GM19395 (cell line): ENCODE results near the gene ZNF501.
A peak's percentile ranks its signal among the peaks of the same experiment; 100 is the strongest.

ENCODE experiments used
- ATAC-seq: cut with Tn5 transposase; IDR thresholded peaks from one replicate; pipeline ENCODE4 v1.9.1; 2021; ENCODE audit warnings: mild to moderate bottlenecking, moderate library complexity; ENCODE audit not compliant: unreplicated experiment

ZNF501 gene

DNA sequence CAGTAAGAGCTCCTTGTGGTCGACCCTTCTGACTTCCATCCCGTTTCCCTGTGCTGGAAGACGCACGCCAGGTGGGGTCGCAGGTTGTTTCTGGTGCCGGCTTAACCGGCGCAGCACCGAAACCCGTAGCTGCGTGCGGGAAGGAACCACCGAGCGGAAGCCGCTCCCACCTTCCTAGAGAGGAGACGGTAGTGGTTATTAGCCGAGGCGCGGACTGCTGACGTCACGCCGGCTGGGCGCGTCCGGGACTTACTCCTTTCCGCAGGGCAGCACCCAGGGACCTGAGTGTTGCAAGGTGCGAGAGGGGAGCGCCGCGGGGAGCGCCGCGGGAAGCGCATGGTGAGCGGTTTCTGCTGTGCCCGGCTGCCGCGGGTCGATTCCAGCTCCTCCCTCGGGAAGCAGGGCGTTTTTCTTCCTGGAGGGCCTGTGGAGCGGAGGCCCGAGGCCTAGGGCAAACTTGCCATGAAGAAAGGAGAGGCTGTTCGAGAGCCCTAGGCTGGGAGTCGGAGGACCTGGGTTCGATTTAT lies at the start of gene ZNF501:
Gene ZNF501, plus strand, starts transcription at position 252 of the 527 bp plus-strand sequence. CDS start 4,787 bp downstream, outside the sequence.
- ATAC-seq, result peak; percentile 77

DNA sequence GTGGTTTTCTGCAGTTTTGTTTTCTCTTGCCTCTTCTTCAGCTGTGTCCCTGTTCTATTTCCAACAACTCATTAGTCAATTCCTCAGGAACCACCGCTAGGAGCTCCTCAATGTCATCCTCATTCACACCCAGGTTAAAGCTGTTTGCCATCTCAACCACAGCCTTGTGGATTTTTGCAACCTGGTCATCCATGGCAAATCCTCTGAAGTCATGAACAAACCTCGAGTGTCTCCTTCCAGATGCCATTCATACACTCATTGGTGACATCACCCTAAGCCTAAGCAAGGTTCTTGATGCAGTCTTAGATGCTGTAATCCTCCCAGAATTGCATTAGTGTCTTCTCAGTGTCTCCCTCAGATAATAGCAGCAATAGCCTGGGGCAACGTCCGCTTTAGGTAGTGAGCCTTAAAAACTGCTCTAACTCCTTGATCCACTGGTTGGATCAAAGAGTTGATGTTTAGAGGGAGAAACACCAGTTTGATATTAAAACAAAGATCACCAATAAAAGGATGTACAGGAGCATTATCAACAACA lies 48.4 kb upstream of the ZNF501 start:
- ATAC-seq, result no peak

DNA sequence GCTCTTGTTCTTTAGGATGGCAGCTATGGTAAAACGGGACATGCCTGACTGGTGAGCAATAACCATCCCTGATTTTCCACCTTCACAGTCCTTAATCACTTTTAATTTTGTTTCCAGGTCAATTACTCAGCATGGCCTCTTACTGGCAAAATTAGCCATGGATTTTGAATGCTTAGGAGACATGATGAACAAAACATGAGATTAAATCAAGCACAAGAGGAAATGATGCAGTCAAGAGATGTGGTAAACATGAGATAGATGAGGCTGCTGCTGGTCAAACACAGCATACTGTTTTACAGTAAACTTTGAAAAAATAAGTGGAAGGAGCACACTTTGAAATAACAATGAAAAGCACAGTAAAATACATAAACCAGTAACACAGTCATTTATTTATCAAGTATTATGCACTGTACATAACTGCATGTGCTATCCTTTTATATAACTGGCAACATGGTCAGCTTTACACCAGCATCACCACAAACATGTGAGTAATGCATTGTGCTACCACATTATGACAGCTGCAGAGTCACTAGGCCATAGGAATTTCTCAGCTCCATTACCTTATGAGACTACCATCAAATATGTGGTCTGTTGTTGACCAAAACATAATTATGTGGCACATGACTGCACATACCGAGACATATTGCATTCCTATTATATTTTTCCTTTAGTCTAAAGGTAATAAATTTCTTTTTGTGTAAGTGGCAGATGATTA lies 47.1 kb upstream of the ZNF501 start:
- ATAC-seq, result no peak

DNA sequence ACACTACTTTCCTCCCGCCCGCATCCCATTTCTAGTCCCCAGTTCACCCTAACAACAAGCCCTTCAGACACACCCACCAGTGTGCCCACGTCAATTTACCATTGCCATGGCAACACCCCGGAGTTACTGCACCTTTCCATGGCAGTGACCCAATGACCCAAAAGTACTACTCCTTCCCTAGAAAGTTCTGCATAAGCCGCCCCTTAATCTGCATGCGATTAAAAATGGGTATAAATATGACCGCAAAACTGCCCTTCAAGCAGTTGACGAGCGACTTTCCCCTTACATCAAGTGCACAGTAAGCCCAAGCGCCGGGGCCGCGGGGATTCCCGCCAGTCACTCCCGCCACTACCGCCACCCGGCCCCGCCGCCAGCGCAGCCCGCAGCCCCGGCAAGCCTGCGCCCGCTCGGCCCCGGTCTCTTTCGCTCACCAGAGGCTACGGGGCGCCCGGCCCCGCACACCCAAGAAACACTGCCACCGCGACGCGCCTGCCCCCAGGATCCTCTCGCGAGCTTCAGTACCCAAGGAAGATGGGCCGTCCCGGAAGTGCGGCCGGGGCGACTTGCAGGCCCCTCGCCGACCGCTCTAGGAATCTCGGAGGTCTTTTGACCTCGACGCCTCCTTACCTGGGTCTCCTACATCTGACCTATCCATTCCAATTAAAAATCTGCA lies 44.2 kb upstream of the ZNF501 start:
- ATAC-seq, result peak; percentile 79

DNA sequence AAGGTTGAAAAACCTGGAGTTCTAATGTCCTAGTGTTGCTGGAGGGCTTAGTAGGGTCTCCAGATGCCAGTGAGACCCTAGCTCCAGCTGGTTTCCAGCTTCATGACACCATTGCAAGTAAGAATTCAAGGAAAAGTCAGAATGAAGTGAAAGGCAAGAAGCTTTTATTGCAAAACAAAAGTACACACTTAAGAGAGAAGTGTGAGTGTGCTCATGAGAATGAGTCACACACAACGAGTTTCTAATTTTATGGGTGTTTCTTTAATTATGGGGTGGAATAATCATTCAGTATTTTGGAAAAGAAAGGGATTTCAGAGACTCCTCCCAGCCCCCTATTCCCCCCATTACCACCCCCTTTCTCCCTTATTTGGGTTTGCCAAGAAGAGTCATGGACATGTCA lies 41.5 kb upstream of the ZNF501 start:
- no peak for ATAC-seq

DNA sequence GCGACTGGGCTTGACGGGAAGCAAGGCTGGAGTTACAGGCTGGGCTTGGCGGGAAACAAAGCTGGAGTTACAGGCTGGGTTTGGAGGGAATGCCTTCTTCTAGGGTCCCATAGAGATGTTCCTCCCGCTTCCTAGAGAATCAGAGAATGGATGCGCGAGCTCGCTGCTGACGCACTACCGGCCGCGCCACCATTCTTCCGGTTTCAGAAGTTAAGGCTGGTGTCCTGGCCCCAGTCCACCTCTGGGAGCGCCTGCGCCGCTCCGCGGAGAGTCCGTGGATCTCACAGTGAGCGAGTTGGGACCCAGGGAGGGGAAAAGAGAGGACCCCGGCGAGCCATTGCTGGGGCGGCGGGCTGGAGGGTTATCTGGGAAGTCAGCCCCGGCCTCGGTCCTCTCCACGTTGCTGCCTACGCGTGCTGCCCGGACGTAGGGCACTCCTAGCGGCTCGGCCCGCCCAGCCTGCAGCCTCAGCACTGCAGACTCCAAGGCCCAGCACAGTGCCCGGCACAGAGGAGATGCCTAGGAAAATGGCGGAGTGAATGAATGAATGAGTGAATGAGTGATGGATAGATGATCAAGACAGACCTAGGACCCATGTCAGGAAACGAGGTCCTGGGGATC lies 16.9 kb upstream of the ZNF501 start, which contains the start of gene ZNF502:
Gene ZNF502, plus strand, starts transcription at position 206 of the 621 bp plus-strand sequence. CDS start 7,602 bp downstream, outside the sequence.
- no peak for ATAC-seq

DNA sequence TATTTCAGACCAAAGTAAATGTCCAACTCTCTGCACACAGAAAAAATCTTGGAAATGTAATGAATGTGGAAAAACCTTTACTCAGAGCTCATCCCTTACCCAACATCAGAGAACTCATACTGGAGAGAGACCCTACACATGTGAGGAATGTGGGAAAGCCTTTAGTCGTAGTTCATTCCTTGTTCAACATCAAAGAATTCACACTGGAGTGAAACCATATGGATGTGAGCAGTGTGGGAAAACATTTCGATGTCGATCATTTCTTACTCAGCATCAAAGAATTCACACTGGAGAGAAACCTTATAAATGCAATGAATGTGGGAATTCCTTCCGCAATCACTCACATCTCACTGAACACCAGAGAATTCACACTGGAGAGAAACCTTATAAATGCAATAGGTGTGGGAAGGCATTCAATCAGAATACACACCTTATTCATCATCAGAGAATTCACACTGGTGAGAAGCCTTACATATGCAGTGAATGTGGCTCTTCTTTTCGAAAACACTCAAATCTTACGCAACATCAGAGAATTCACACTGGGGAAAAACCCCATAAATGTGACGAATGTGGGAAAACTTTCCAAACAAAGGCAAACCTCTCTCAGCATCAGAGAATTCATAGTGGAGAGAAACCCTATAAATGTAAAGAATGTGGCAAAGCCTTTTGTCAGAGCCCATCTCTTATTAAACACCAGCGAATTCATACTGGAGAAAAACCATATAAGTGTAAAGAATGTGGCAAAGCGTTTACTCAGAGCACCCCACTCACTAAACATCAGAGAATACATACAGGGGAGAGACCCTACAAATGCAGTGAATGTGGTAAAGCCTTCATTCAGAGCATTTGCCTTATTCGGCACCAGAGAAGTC lies 8.0 kb upstream of the ZNF501 start:
- no peak for ATAC-seq

DNA sequence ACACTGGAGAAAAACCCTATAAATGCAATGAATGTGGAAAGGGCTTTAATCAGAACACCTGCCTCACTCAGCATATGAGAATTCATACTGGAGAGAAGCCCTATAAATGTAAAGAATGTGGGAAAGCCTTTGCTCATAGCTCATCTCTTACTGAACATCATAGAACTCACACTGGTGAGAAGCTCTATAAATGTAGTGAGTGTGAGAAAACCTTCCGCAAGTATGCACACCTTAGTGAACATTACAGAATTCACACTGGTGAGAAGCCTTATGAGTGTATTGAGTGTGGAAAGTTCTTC lies 7.4 kb upstream of the ZNF501 start:
- ATAC-seq, result no peak

DNA sequence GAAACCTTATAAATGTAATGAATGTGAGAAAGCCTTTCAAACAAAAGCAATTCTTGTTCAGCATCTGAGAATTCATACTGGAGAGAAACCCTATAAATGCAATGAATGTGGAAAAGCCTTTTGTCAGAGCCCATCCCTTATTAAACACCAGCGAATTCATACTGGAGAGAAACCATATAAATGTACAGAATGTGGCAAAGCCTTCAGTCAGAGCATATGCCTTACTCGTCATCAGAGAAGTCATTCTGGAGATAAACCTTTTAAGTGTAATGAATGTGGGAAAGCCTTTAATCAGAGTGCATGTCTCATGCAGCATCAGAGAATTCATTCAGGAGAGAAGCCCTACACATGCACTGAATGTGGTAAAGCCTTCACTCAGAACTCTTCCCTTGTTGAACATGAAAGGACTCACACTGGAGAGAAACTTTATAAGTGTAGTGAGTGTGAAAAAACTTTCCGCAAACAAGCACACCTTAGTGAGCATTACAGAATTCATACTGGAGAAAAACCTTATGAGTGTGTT lies 5.3 kb downstream of the ZNF501 start:
- no peak for ATAC-seq

DNA sequence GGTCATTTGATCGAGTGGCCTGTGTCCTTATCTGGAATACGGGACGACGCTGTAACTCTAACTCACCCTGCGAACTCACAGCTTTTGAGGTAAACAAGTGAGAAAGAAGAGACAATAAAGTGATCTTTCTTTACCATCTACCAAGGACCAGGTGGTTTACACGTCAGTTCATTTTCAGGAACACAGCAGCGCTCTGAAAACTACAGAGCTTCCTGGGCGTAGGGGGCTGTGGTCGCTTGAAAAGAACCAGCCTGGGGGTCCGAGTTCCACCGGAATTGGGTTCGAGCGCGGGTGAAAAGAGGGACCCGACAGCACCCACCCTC lies 31.6 kb downstream of the ZNF501 start:
- peak; percentile 23 for ATAC-seq

DNA sequence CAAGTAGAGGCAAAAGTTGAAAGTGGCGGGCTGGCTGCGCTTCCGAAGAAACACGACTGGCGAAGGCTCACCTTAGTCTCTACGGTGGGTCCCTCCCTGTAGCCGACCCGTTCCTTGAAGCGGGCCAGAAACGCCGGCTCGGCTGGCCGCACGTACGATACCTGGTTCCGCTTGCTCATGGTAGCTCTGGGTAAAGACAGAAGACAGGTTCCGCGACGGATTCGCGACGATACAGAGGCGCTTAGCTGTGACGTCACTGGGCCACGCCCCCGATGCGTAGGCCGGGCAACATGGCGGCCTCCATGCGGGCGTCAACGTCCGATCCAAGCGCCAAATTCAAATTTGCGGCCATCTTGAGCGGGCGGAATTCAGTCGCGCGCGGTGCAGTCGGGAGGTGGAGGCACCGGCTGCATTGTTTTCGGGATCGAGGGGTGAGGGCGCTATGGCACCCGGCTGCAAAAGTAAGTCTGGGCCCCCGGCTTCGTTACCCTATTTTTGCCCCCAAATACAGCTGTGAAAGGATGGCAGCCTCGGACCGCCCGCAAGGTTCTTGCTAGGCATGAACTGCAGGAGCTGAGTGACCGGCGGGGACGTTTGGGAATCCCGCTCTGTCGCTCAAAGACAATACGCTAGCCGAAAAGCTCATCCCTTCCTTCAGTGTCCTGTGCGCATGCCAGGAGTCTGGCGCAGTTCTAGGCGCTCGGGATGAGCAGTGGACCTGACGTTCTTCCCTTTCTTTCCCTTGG lies 32.2 kb downstream of the ZNF501 start, which contains the start of the genes KIAA1143 and KIF15:
Gene KIAA1143, minus strand, starts transcription at position 196 of the 746 bp plus-strand sequence. Its CDS starts 17 bp downstream, at position 179.
Gene KIF15, plus strand, starts transcription at position 371 of the 746 bp plus-strand sequence. Its CDS starts 72 bp downstream, at position 443.
- ATAC-seq, result peak; percentile 92

DNA sequence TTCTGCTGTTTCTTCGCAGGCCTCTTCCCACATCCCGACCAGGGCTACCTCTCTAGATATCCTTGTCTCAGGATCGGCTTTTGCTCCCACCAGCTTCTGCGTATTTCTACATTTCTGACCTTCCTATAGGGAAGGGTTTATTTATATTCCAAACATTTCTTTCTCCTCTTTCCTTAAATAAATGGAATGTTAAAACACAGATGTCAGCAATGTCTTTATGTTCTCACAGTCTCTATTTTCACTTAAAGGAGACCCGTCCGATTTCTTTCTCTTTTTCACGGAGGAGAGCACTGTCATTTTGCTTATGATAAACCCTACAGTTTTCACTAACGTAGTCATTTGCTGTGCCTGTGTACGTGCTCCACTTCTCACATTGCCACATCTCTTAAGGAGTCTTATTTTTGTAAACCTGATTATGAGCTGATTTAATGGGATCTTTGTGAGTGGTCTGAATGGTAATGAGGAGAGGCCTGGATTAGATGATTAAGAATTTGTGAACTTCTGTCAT lies 32.8 kb downstream of the ZNF501 start:
- ATAC-seq, result no peak

DNA sequence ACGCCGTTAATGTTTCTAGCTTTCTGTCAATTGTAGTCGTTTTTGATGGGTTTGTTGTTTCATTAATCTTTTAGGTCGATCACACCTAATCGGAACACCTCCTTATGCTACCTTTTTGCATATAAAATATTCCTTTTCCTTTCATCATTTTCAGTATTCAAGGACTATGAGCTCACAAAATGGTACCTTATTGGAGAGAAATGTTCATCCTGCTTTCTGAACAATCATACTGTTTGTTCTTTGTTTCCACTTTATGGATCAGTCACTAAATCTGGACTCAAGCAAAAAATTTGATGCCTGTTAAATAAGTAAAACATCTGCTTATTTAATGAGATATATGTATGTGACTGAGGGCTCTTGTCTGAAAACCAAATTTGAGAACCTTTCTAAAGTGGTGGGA lies 33.3 kb downstream of the ZNF501 start:
- ATAC-seq, result no peak

DNA sequence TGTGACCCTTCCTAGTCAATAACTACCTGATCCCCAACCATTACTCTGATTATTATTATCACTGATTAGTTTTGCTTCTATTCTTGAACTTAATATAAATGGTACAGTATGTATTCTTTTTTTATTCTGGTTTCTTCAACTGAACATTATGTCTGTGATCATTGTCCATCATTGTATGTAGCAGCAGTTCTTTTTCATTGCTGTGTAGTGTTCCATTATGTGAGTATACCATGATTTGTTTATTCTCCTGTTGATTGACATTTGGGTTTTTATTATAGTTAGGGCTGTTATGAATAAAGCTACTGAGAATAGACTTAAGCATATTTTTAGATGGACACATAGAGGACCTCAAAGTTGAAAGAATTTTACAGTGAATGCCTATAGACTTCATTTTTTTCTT lies 34.8 kb downstream of the ZNF501 start:
- ATAC-seq, result no peak

DNA sequence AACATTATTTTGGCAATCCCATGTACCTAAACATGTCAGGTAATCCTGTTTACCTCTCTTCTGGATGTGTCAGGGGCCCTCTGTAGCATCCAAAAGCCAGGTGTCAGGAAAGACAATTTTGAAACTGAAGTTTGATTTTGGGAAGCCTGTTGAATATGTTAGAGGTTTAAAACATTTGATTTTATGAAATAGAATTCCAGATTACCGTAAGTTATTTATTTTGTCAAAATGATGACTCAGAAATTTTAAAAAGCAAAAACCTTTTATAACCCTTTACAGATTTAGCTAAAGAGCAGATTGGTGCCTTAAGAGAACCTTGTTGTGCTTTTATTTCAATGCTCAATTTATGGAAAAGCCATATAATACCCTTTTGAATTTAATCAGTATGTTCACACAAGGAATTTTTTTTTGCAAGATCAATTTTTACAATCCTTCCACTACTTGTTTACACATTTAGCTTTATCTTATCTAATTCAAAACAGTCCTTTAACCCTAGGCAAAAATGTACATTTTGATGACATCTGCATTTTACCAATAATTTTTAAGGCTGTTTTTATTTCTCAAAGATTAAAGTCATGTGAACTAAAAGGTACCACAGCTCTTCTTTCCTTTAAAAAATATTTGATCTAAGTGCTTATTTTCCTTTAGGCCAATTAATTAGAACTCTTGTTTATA lies 42.1 kb downstream of the ZNF501 start:
- ATAC-seq, result no peak

DNA sequence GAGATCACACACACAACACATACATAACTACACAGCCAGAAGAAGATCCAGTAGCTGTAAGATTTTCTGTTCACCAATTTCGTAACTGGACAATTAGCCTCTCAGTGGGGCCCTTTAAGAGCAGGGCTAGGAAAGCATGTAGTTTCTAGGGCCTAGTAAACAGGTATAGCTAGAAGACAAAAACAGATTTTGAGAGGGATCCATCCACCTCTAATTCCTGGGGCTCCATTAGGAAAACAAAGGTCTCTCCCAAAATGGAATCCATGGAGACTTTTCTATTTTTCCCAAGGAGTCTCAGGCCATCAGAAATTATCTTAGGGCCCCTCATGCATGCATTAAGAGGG lies 42.6 kb downstream of the ZNF501 start:
- no peak for ATAC-seq

DNA sequence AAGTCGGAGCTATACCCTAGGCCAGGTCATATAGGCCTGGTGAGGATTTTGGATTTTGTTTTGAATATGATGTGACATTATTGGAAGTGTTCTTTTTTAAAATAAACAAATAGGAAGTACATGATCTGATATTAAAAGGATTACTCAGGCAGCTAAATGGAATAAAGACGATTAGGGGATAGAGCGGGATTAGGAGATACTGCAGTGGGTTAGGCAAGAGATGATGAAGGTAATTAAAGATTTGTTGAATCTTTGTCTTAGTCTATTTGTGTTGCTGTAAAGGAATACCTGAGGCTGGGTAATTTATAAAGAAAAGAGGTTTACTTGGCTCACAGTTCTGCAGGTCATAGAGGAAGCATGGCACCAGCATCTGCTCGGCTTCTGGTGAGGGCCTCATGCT lies 53.5 kb downstream of the ZNF501 start:
- ATAC-seq, result no peak
